Measurements from ENCODE around the gene BAG1.

GRCh38 chr9:33239921-33240320 lies 24.6 kb downstream of the BAG1 start, which contains the start of gene SPINK4:
- TF ChIP-seq EZH2phosphoT487 (IDR thresholded peaks at IDR 0.05; ENCODE audit: borderline replicate concordance, low read length) (no peak), EZH2 (IDR thresholded peaks at IDR 0.05; ENCODE audit: low read length, unreplicated experiment) (no peak)
- TF ChIP-seq, protein P1, sequence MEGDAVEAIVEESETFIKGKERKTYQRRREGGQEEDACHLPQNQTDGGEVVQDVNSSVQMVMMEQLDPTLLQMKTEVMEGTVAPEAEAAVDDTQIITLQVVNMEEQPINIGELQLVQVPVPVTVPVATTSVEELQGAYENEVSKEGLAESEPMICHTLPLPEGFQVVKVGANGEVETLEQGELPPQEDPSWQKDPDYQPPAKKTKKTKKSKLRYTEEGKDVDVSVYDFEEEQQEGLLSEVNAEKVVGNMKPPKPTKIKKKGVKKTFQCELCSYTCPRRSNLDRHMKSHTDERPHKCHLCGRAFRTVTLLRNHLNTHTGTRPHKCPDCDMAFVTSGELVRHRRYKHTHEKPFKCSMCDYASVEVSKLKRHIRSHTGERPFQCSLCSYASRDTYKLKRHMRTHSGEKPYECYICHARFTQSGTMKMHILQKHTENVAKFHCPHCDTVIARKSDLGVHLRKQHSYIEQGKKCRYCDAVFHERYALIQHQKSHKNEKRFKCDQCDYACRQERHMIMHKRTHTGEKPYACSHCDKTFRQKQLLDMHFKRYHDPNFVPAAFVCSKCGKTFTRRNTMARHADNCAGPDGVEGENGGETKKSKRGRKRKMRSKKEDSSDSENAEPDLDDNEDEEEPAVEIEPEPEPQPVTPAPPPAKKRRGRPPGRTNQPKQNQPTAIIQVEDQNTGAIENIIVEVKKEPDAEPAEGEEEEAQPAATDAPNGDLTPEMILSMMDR (conservative IDR thresholded peaks at IDR 0.05; ENCODE audit: low read depth, low read length) = no peak
